HL-60 (cell line): ENCODE measurements around the gene MRPL20.

Source experiments
- POLR2AphosphoS5 ChIP-seq: IDR thresholded peaks from 2 replicates; pipeline ENCODE4 v1.6.1; 2012; ENCODE audit warnings: low read depth
- TF ChIP-seq, protein P1 (sequence below): IDR thresholded peaks from one replicate; pipeline ENCODE4 v1.5.1; 2011; ENCODE audit warnings: low read length, control low read depth, inconsistent platforms; ENCODE audit not compliant: insufficient read depth
- TF ChIP-seq, protein P2 (sequence below): IDR thresholded peaks from 2 replicates; pipeline ENCODE4 v1.6.1; 2012; ENCODE audit warnings: low read depth; ENCODE audit not compliant: insufficient replicate concordance

DNA sequence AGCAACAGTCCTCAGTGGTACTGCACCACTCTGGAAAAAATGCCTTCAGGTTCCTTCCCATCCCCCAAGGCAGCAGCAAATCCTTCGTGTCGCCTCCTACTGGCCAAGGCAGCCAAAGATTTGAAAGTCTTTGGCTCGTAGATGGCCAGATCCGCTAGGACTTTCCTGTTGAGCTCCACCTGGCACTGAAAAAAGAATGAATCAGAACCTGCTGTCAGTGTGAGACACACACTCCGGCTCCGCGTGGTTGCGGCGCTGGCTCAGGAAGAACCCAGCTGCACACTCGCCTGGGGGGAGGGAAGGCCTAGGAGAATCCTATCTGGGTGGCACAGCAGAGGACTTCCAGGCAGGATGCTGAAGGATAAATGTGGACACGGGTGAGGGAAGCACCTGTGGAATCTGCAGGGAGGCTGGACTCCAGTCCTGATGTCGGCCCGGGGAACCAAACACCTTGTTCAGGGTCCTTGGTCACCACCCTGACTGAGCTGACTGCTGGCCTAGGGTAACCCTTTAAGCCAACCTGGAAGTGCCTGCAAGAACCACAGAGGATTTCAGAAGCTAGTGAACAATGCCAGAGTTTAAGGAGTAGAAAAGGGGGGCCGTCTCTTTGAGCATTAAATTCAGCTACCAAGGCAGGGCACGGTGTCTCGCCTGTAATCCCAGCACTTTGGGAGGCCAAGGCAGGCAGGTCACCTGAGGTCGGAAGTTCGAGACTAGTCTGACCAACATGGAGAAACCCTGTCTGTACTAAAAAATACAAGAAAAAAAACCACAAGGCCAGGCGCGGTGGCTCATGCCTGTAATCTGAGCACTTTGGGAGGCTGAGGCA is 4.8 kb downstream of the MRPL20 start:
- TF ChIP-seq, protein P1, sequence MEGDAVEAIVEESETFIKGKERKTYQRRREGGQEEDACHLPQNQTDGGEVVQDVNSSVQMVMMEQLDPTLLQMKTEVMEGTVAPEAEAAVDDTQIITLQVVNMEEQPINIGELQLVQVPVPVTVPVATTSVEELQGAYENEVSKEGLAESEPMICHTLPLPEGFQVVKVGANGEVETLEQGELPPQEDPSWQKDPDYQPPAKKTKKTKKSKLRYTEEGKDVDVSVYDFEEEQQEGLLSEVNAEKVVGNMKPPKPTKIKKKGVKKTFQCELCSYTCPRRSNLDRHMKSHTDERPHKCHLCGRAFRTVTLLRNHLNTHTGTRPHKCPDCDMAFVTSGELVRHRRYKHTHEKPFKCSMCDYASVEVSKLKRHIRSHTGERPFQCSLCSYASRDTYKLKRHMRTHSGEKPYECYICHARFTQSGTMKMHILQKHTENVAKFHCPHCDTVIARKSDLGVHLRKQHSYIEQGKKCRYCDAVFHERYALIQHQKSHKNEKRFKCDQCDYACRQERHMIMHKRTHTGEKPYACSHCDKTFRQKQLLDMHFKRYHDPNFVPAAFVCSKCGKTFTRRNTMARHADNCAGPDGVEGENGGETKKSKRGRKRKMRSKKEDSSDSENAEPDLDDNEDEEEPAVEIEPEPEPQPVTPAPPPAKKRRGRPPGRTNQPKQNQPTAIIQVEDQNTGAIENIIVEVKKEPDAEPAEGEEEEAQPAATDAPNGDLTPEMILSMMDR = peak; percentile 63
- peak; percentile 10; the same call in 1 of the 2 replicates for TF ChIP-seq POLR2AphosphoS5
- TF ChIP-seq, protein P2, sequence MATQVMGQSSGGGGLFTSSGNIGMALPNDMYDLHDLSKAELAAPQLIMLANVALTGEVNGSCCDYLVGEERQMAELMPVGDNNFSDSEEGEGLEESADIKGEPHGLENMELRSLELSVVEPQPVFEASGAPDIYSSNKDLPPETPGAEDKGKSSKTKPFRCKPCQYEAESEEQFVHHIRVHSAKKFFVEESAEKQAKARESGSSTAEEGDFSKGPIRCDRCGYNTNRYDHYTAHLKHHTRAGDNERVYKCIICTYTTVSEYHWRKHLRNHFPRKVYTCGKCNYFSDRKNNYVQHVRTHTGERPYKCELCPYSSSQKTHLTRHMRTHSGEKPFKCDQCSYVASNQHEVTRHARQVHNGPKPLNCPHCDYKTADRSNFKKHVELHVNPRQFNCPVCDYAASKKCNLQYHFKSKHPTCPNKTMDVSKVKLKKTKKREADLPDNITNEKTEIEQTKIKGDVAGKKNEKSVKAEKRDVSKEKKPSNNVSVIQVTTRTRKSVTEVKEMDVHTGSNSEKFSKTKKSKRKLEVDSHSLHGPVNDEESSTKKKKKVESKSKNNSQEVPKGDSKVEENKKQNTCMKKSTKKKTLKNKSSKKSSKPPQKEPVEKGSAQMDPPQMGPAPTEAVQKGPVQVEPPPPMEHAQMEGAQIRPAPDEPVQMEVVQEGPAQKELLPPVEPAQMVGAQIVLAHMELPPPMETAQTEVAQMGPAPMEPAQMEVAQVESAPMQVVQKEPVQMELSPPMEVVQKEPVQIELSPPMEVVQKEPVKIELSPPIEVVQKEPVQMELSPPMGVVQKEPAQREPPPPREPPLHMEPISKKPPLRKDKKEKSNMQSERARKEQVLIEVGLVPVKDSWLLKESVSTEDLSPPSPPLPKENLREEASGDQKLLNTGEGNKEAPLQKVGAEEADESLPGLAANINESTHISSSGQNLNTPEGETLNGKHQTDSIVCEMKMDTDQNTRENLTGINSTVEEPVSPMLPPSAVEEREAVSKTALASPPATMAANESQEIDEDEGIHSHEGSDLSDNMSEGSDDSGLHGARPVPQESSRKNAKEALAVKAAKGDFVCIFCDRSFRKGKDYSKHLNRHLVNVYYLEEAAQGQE = no peak
